Stimulated activated CD4-positive, alpha-beta T cell treated with anti-CD3 and anti-CD28 coated beads, Interleukin-15, amount 100 ng/mL, for 48 hours (primary cell): Measurements from ENCODE around the gene SARDH.
"Not testable (repeated sequence)": the region's sequence is repeated elsewhere in the genome, so short reads cannot be mapped to it uniquely, and the experiment has no call there.

Experiments
- DNase-seq, 2 donors: peaks; one replicate each; pipeline ENCODE4 v3.0.0-alpha.2; 2020; ENCODE audit warnings: low read depth in 2 of 2

SARDH gene

DNA sequence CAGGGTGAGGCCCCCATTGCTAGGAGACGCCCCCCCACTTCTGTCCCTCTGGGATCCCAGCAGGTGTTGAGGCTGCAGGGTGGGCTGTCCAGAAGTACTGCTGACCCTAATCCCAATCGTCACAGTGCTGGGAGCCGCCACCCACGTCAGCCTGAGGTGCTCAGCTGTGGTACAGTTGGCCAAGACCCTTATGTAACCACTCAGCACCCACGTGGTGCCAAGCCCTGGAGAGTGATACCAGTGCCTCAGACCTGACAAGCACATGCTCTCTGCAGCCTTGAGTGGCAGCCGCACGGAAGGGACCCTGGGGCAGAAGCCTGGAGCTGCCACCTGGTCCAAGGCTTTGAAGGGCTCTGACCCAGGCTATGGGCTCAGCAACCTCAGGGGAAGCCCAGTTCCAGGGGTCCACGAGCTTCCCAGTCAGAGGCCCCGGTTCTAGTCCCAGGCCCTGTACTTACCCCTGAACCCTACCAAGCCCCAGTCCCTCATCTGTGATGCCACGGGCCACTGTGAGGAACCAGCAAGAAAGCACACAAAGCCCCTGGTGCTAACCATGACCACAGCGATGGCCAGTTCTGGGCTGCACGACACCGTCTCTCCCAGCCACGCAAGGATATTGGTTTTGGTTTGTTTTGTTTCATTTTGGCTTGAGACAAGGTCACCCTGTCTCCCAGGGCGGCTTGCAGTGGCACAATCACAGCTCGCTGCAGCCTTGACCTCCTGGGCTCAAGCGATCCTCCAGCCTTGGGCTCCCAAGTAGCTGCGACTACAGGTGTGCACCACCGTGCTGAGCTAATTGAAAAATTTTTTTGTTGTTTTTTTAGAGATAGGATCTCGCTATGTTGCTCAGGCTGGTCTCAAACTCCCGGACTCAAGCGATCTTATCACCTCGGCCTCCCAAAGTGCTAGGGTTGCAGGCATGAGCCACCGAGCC is 51.2 kb downstream of the SARDH start:
- no peak for DNase-seq

DNA sequence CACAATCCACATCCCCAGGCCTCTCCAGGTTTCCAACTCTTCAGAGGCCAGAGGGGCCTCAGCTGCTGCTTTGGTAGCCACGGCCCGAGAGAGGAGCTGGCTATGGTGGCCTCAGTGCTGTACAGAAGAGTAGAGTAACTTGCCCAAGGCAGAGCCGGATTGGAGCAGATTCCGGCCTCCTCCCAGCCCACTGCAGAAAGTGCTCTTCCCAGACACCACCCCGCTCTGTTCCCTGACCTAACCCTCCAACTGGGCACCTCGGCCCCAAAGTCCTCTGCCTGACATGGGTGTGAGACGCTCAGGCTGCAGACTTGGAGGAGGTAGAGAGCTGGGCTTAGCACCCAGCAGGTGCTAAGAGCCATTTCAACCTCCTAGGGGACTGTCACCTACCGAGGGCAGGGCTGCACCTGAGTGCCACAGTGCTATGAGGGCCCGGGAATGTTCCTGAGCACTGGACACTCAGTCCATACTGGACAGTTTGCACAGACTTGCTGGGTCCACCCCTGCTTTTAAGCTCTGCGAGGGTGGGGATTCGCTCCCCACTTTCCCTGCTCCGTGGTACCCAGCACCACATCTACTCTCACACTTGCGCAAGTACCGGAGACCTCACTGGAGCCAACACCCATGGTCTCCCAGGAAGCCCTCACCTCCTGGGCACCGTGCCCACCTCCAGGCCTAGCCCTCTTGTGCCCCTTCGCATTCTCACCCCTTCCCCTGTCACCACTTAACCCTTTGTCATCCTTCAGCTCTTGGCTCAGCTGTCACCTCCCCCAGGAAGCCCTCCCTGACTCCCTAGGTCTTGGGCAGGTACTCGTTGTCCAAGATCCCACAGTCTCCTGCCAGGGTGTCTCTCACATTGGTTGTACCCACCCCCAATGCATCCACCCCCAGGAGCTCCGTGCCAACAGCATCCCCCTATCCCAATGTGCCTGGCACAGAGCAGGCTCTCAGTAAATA is 52.2 kb downstream of the SARDH start:
- DNase-seq, result no peak

DNA sequence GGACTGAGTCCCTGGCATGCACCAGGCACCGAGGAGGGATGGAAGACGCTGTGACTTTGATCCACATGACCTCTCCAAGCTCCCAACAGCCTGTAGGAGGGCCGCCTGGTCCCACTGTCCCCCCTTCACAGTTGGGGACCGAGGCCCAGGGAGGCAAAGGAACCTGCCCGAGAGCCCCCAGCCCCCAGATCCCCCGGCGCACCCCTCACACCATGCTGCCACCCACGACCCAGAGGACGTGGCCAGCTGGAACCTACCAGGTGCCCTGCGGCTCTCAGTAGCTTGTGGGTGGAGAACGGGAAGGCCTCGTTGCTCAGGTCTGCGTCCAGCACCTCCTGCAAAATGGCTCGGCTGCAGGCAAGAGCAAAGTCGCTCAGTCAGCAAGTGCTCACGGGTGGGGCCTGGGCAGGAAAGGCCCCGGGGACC is 53.2 kb downstream of the SARDH start:
- DNase-seq, result no peak

GRCh38 chr9:133684121-133684935 is 53.8 kb downstream of the SARDH start:
- DNase-seq, result no peak

DNA sequence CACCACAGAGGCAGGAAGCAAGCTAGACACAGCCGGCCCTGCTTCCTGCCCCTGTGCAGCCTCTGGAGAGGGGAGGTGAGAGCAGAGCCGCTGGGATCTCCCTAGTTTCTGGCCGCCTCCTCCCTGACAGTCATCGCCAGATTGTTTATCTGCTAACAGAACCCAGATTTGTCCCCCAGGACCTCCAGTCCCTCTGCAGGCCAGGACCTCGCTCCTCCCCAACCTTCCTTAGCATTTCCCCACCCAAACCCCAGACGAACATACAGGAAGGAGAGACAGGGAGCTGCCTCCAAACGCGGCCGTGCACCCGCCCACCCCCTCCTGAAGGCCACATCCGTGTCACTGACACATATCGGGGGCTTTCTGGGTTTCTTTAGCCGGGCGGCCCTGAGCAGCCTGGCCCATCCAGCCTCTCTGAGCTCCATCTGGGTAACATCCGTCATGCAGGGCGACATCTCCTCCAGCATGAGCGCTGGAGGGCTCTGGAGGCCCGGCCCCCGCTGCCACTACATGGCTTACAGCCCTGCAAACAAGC is 54.5 kb downstream of the SARDH start:
- peak in 1 of 2 donors; percentile 36 for DNase-seq

DNA sequence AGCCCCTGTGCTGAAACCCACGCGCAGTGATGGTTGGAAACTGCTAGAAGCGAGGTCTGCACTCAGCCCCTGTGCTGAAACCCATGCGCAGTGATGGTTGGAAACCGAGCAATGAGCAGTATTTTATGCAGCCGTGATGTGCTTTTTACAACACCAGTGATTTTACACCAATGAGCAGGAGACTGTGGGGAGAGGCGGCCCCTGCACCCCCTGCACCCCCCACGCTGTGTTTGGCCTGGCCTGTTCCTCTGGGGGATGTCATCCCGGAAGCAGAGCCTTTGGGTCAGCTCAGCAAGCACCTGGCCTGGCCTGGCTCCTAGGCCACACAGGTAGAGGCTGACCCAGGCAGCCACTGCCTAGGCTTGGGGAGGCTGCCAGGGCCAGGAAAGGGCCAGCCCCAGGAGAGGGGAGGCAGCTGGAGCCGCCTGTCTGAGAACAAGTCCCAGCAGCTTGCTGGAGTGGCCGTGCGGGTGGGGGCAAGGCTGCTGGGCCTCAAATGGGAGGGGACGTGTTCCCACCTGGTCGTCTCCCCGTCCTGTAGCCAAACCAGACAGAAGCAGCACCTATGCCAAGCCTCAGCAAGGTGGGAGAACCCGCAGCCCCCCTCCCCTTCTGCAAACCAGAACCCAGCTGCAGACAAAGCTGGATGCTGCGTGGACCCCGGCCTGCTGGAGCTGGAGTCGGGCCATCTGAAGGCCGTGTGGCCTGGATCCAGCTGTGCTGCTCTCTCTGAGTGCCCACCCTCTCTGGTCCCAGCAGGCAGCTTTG is 55.1 kb downstream of the SARDH start:
- DNase-seq, result no peak

- DNase-seq, result no peak
These were observed 56.4 kb downstream of the SARDH start for GRCh38 chr9:133681658-133682306.

- no peak for DNase-seq
These were observed 57.0 kb downstream of the SARDH start for GRCh38 chr9:133680976-133681657.

- DNase-seq, result no peak
These were observed 57.7 kb downstream of the SARDH start for GRCh38 chr9:133680250-133680975.

- no peak for DNase-seq
These were observed 58.6 kb downstream of the SARDH start for GRCh38 chr9:133679466-133680061.

GRCh38 chr9:133679056-133679455 is 59.1 kb downstream of the SARDH start:
- no peak for DNase-seq

- DNase-seq, result peak; percentile 36 to 43
These were observed 60.8 kb downstream of the SARDH start for GRCh38 chr9:133677126-133678010.

GRCh38 chr9:133676450-133676849 is 61.7 kb downstream of the SARDH start:
- DNase-seq, result no peak

GRCh38 chr9:133675796-133676195 is 62.4 kb downstream of the SARDH start:
- DNase-seq, result not testable (repeated sequence)

DNA sequence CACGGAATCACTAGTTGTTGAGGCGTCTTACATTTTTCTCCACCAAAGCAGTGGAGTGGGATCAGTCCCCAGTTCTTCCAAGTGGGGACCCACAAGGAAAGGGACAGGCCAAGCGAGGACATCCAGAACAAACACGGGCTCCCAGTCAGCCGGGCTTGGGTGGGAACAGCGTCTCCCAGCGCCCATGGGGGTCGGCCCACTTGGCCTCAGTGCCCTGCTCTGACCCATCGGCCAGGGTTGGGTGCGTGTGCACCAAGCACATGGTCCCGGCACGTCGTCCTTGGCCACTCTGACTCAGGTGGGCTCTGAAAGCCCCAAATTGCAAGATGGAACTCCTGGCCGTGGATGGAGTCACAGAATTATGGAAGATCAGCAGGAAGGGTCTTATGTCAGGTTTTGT is 64.1 kb downstream of the SARDH start:
- no peak for DNase-seq

DNA sequence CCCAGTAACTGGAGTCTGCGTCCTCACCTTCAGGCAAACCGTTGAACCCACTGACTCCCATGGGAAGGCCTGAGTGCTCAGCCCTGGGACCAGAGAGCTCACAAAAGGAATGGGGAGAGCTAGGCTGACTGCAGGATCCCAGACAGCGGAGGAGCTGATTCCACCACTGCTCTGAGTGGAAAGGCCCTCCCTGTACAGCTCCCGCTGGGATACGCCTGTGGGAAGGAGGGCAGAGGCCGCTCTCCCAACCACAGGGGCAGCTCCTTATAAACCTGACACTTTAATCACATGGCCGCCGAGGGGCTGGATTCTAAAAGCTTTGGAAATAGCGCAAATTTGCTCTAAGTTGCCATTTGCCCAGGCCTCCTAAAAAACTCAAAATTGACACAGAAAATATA is 64.9 kb downstream of the SARDH start:
- no peak for DNase-seq
